Activated CD8-positive, alpha-beta memory T cell treated with anti-CD3 and anti-CD28 coated beads for 36 hours (primary cell): ENCODE data around the gene ATP2A1. TPM values are rescaled to one million over a fixed set of nuclear protein-coding genes. Genes with fewer than 3 reads are reported as not detected.
"Not testable (repeated sequence)": the region's sequence is repeated elsewhere in the genome, so short reads cannot be mapped to it uniquely, and the experiment has no call there.

Source experiments
- CTCF ChIA-PET: fragments of 350-600 bp; sonication (Branson Sonifier 250); formaldehyde crosslinking; loops from one replicate; lab custom pipeline; 2021; ENCODE audit warnings: antibody characterized with exemption; lab: Charles Lee
- POLR2A ChIA-PET: fragments of 350-600 bp; sonication (Branson Sonifier 250); formaldehyde crosslinking; loops from one replicate; lab custom pipeline; 2021; ENCODE audit warnings: antibody characterized with exemption; lab: Charles Lee
- total RNA-seq, 2 experiments: library from RNA; stranded (reverse); gene quantifications; one replicate each; pipeline ENCODE4 v1.2.3, GENCODE V29; 2021

Gene ATP2A1
- total RNA-seq, 2 experiments from 2014 or later = 1.2 to 1.7 TPM

GRCh38 chr16:28875134-28876018, 2.9 kb upstream of the ATP2A1 start:
- POLR2A ChIA-PET = no interaction called here
- CTCF ChIA-PET = interaction anchor here (1.3 to 5.3 kb wide), 2 partner anchors 11 to 69 kb away, joined by 3 to 28 read pairs; no protein-coding TSS in a partner anchor

- POLR2A ChIA-PET = no interaction called here
- CTCF ChIA-PET = interaction anchor here (1.3 to 5.3 kb wide), 2 partner anchors 11 to 69 kb away, joined by 3 to 28 read pairs; no protein-coding TSS in a partner anchor
Measured at GRCh38 chr16:28876019-28876659, 2.1 kb upstream of the ATP2A1 start.

DNA sequence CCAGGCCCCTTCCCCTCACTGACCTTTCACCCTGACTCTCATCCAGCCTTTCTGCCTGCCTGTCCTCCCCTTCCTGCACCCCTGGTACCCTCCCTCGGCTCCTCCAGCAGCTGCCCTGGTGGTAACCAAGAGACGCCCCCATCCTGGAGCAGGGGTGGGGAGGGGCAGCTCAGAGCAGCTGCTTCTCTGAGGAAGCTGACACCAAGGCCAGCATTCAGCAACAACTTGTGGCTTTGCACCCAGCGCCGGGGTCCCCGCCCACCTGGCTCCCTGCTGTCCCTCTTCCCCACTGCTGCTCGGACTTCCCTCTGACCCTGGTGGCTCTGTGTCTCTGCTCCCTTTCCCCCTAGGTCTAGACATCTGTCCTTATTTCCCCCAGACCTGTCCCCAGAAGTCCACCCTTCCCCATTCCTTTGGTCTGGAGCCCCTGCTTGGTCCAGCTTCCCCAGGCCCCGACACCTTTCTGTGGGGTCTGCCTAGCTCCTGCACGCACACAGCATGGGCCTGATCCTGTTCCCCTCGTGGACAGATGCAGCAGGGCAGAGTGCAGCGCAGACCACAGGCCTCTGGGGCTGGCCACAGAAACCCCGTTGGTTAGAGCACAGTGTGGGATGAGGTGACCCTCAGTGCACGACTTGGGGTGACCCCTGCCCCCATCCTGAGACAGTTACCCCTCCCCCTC, 1.2 kb upstream of the ATP2A1 start:
- ChIA-PET POLR2A (no interaction called here), CTCF (interaction anchor here (1.3 to 5.3 kb wide), 2 partner anchors 12 to 68 kb away, joined by 3 to 28 read pairs; no protein-coding TSS in a partner anchor)

GRCh38 chr16:28877655-28878000, 660 bp upstream of the ATP2A1 start:
- CTCF ChIA-PET = interaction anchor here (1.9 kb wide), 1 partner anchor 68 kb away, joined by 5 read pairs; no protein-coding TSS in a partner anchor
- POLR2A ChIA-PET = no interaction called here

DNA sequence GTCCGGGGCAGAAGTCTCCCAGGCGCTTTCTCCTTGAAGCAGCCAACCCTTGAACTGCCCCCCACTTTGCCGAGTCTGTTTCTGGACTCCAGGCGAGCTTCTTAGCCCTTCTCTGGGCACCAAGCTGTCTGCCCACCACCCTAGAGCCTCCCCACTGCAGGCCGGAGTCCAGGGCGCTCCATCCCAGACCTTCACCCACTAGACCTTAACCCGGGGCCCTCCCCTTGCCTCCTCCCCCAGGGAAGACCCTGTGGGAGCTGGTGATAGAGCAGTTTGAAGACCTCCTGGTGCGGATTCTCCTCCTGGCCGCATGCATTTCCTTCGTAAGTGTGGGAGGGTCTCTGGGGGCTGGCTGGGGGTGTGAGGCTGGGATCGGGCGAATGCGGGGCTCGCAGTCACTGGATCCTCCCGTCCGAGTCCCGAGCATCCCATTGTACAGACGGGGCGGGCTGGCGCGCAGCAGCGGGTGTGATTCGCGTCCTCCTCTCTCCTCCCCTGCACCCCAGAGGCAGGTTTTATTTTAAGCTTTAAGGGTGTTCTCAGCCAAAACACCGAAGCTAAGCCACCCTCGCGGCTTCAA, 1.1 kb downstream of the ATP2A1 start:
- POLR2A ChIA-PET = interaction anchor here (0.8 to 1.4 kb wide), 4 partner anchors 15 to 67 kb away, joined by 3 to 6 read pairs (median 4); no protein-coding TSS in a partner anchor
- CTCF ChIA-PET = interaction anchor here (0.6 to 1.9 kb wide), 4 partner anchors 14 to 107 kb away, joined by 3 to 7 read pairs (median 4); no protein-coding TSS in a partner anchor

GRCh38 chr16:28879841-28880588, 1.7 kb downstream of the ATP2A1 start:
- ChIA-PET CTCF (interaction anchor here (0.6 kb wide), 1 partner anchor 900 kb away, joined by 3 read pairs; no protein-coding TSS in a partner anchor), POLR2A (interaction anchor here (0.5 to 1.4 kb wide), 7 partner anchors 15 to 194 kb away, joined by 3 to 7 read pairs (median 3); no protein-coding TSS in a partner anchor)

- ChIA-PET POLR2A (interaction anchor here (0.5 to 1.4 kb wide), 4 partner anchors 18 to 194 kb away, joined by 3 to 7 read pairs (median 4); no protein-coding TSS in a partner anchor), CTCF (interaction anchor here (0.6 kb wide), 1 partner anchor 900 kb away, joined by 3 read pairs; no protein-coding TSS in a partner anchor)
Measured at GRCh38 chr16:28880589-28880915, 2.3 kb downstream of the ATP2A1 start.

GRCh38 chr16:28880955-28881354, 2.7 kb downstream of the ATP2A1 start:
- CTCF ChIA-PET = interaction anchor here (0.6 kb wide), 1 partner anchor 901 kb away, joined by 3 read pairs; no protein-coding TSS in a partner anchor
- POLR2A ChIA-PET = interaction anchor here (0.7 kb wide), 1 partner anchor 19 kb away, joined by 3 read pairs; no protein-coding TSS in a partner anchor

- POLR2A ChIA-PET, CTCF ChIA-PET: not testable (repeated sequence)
Measured at GRCh38 chr16:28881565-28881964, 3.3 kb downstream of the ATP2A1 start.

DNA sequence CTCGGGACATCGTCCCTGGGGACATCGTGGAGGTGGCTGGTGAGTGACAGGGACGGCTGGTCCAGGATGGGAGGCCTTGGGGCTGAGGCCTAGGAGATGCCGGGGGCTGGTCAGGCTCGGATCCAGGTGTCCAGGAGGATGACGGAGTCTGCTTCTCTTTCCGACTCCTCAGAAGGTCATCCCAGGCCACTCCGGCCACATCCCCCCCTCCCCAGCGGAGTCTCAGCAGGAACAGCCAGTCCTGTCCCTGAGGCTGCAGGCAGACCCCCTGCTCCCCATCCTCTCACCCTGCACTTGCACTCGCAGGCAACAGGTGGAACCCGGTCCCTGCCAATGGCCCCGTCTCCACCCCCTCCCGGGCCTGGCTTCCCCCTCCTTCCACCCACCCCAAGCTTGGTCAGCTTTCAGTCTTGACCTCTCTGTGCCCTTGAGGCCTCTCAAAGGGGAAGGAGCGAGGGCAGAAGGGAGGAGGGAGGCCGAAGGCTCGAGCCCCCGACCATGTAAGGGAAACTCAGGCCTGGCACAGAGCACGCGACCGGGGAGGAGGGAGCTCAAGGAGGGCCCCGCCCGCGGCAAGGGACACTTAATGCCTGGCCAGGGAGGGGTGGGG, 4.4 kb downstream of the ATP2A1 start:
- ChIA-PET CTCF (no interaction called here), POLR2A (no interaction called here)

GRCh38 chr16:28883221-28883996, 5.1 kb downstream of the ATP2A1 start:
- POLR2A ChIA-PET = interaction anchor here (1.0 kb wide), 1 partner anchor 36 kb away, joined by 3 read pairs; no protein-coding TSS in a partner anchor
- CTCF ChIA-PET = interaction anchor here (1.0 kb wide), 1 partner anchor 62 kb away, joined by 3 read pairs; no protein-coding TSS in a partner anchor

DNA sequence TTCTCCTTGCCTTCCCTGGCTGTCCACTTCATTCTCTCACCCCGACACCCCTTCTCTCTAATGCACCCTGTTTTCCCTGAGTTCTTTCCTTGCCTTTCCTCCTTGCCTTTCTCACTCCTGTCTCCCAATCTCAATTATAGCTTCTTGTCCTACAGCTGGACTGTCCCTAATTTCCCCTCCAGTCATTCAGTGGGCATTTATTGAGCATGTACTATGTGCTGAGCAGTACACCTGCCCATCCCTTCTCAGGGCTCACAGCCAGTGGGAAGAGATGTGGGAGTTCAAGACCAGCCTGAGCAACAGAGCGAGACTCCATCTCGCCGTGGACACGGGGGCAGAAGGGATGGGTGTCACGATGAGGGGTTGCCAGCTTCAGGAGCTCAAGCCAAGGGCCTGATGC, 5.8 kb downstream of the ATP2A1 start:
- ChIA-PET CTCF (interaction anchor here (1.0 kb wide), 1 partner anchor 61 kb away, joined by 3 read pairs; no protein-coding TSS in a partner anchor), POLR2A (interaction anchor here (1.0 kb wide), 1 partner anchor 35 kb away, joined by 3 read pairs; no protein-coding TSS in a partner anchor)

GRCh38 chr16:28886945-28887344, 8.7 kb downstream of the ATP2A1 start:
- POLR2A ChIA-PET = interaction anchor here (0.6 kb wide), 1 partner anchor 393 kb away, joined by 3 read pairs; no protein-coding TSS in a partner anchor
- CTCF ChIA-PET = no interaction called here

- POLR2A ChIA-PET = not testable (repeated sequence)
- CTCF ChIA-PET = interaction anchor here (0.7 to 0.9 kb wide), 2 partner anchors 26 to 36 kb away, joined by 3 read pairs; no protein-coding TSS in a partner anchor
Measured at GRCh38 chr16:28890355-28890754, 12.1 kb downstream of the ATP2A1 start.

GRCh38 chr16:28891964-28892890, 13.9 kb downstream of the ATP2A1 start:
- ChIA-PET POLR2A (no interaction called here), CTCF (no interaction called here)
